Measurements from ENCODE around the gene PRRC2C.
"Not testable (repeated sequence)": the region's sequence is repeated elsewhere in the genome, so short reads cannot be mapped to it uniquely, and the experiment has no call there.

Gene PRRC2C

GRCh38 chr1:171590022-171590421, 104.7 kb downstream of the PRRC2C start:
- Histone ChIP-seq H3K9ac (ENCODE audit: low read length) (no peak overlapping the region), H3K27me3 (ENCODE audit: control insufficient read depth, insufficient read depth, low read length) (no peaks in the 10 kb centered on the region), H3K4me1 (ENCODE audit: control insufficient read depth, low read depth, low read length) (no peaks in the 10 kb centered on the region), H3K9me3 (ENCODE audit: control insufficient read depth, low read depth, low read length) (no peaks in the 10 kb centered on the region), H3K4me3 (ENCODE audit: low read length) (no peak overlapping the region), H3K36me3 (ENCODE audit: control insufficient read depth, low read depth, low read length) (peaks cover 77% of the 10 kb centered on the region), H3K27ac (ENCODE audit: low read length) (no peak overlapping the region)

GRCh38 chr1:171595324-171595723, 110.0 kb downstream of the PRRC2C start:
- H3K36me3 ChIP-seq (ENCODE audit: control insufficient read depth, low read depth, low read length), result peaks cover 33% of the 10 kb centered on the region
- no peak overlapping the region for H3K9ac ChIP-seq (ENCODE audit: low read length)
- H3K4me1 ChIP-seq (ENCODE audit: control insufficient read depth, low read depth, low read length), result no peaks in the 10 kb centered on the region
- no peaks in the 10 kb centered on the region for H3K9me3 ChIP-seq (ENCODE audit: control insufficient read depth, low read depth, low read length)
- H3K27me3 ChIP-seq (ENCODE audit: control insufficient read depth, insufficient read depth, low read length), result no peaks in the 10 kb centered on the region
- H3K27ac ChIP-seq (ENCODE audit: low read length), result no peak overlapping the region
- H3K4me3 ChIP-seq (ENCODE audit: low read length), result no peak overlapping the region

- H3K27ac ChIP-seq (ENCODE audit: low read length), result no peak overlapping the region
- no peaks in the 10 kb centered on the region for H3K4me1 ChIP-seq (ENCODE audit: control insufficient read depth, low read depth, low read length)
- H3K9me3 ChIP-seq (ENCODE audit: control insufficient read depth, low read depth, low read length), result no peaks in the 10 kb centered on the region
- peaks cover 25% of the 10 kb centered on the region for H3K36me3 ChIP-seq (ENCODE audit: control insufficient read depth, low read depth, low read length)
- no peak overlapping the region for H3K9ac ChIP-seq (ENCODE audit: low read length)
- H3K4me3 ChIP-seq (ENCODE audit: low read length), result no peak overlapping the region
- H3K27me3 ChIP-seq (ENCODE audit: control insufficient read depth, insufficient read depth, low read length), result no peaks in the 10 kb centered on the region
Measured at GRCh38 chr1:171596119-171596518, 110.8 kb downstream of the PRRC2C start.

GRCh38 chr1:171596705-171597104, 111.4 kb downstream of the PRRC2C start:
- no peak overlapping the region for H3K9ac ChIP-seq (ENCODE audit: low read length)
- peaks cover 19% of the 10 kb centered on the region for H3K36me3 ChIP-seq (ENCODE audit: control insufficient read depth, low read depth, low read length)
- H3K27ac ChIP-seq (ENCODE audit: low read length), result no peak overlapping the region

GRCh38 chr1:171597203-171597602, 111.9 kb downstream of the PRRC2C start:
- Histone ChIP-seq H3K4me1 (ENCODE audit: control insufficient read depth, low read depth, low read length) (no peaks in the 10 kb centered on the region), H3K9me3 (ENCODE audit: control insufficient read depth, low read depth, low read length) (no peaks in the 10 kb centered on the region), H3K9ac (ENCODE audit: low read length) (no peak overlapping the region), H3K27ac (ENCODE audit: low read length) (no peak overlapping the region), H3K36me3 (ENCODE audit: control insufficient read depth, low read depth, low read length) (peaks cover 14% of the 10 kb centered on the region), H3K27me3 (ENCODE audit: control insufficient read depth, insufficient read depth, low read length) (no peaks in the 10 kb centered on the region), H3K4me3 (ENCODE audit: low read length) (no peak overlapping the region)

More at GRCh38 chr1:171596705-171597104, 111.4 kb downstream of the PRRC2C start:
- Histone ChIP-seq H3K4me1 (ENCODE audit: control insufficient read depth, low read depth, low read length) (no peaks in the 10 kb centered on the region), H3K4me3 (ENCODE audit: low read length) (no peak overlapping the region), H3K9me3 (ENCODE audit: control insufficient read depth, low read depth, low read length) (no peaks in the 10 kb centered on the region), H3K27me3 (ENCODE audit: control insufficient read depth, insufficient read depth, low read length) (no peaks in the 10 kb centered on the region)

GRCh38 chr1:171600310-171600709, 115.0 kb downstream of the PRRC2C start:
- H3K4me1 ChIP-seq (ENCODE audit: control insufficient read depth, low read depth, low read length); H3K9ac ChIP-seq (ENCODE audit: low read length); H3K36me3 ChIP-seq (ENCODE audit: control insufficient read depth, low read depth, low read length); H3K27ac ChIP-seq (ENCODE audit: low read length); H3K9me3 ChIP-seq (ENCODE audit: control insufficient read depth, low read depth, low read length); H3K27me3 ChIP-seq (ENCODE audit: control insufficient read depth, insufficient read depth, low read length); H3K4me3 ChIP-seq (ENCODE audit: low read length): not testable (repeated sequence)

- Histone ChIP-seq H3K36me3 (ENCODE audit: control insufficient read depth, low read depth, low read length) (no peaks in the 10 kb centered on the region), H3K27me3 (ENCODE audit: control insufficient read depth, insufficient read depth, low read length) (no peaks in the 10 kb centered on the region), H3K4me3 (ENCODE audit: low read length) (no peak overlapping the region), H3K4me1 (ENCODE audit: control insufficient read depth, low read depth, low read length) (peaks cover 5% of the 10 kb centered on the region), H3K9me3 (ENCODE audit: control insufficient read depth, low read depth, low read length) (no peaks in the 10 kb centered on the region), H3K27ac (ENCODE audit: low read length) (no peak overlapping the region), H3K9ac (ENCODE audit: low read length) (no peak overlapping the region)
Measured at GRCh38 chr1:171600862-171601261, 115.5 kb downstream of the PRRC2C start.

- not testable (repeated sequence) for H3K9me3 ChIP-seq (ENCODE audit: control insufficient read depth, low read depth, low read length); H3K36me3 ChIP-seq (ENCODE audit: control insufficient read depth, low read depth, low read length); H3K27ac ChIP-seq (ENCODE audit: low read length); H3K27me3 ChIP-seq (ENCODE audit: control insufficient read depth, insufficient read depth, low read length); H3K4me3 ChIP-seq (ENCODE audit: low read length); H3K9ac ChIP-seq (ENCODE audit: low read length); H3K4me1 ChIP-seq (ENCODE audit: control insufficient read depth, low read depth, low read length)
Measured at GRCh38 chr1:171603042-171603441, 117.7 kb downstream of the PRRC2C start.

GRCh38 chr1:171606402-171606941, 121.1 kb downstream of the PRRC2C start:
- no peaks in the 10 kb centered on the region for H3K9me3 ChIP-seq (ENCODE audit: control insufficient read depth, low read depth, low read length)
- no peaks in the 10 kb centered on the region for H3K36me3 ChIP-seq (ENCODE audit: control insufficient read depth, low read depth, low read length)
- H3K4me3 ChIP-seq (ENCODE audit: low read length), result no peak overlapping the region
- no peaks in the 10 kb centered on the region for H3K27me3 ChIP-seq (ENCODE audit: control insufficient read depth, insufficient read depth, low read length)
- peaks cover 5% of the 10 kb centered on the region for H3K4me1 ChIP-seq (ENCODE audit: control insufficient read depth, low read depth, low read length)
- H3K9ac ChIP-seq (ENCODE audit: low read length), result no peak overlapping the region
- H3K27ac ChIP-seq (ENCODE audit: low read length), result no peak overlapping the region

GRCh38 chr1:171610385-171610784, 125.1 kb downstream of the PRRC2C start:
- Histone ChIP-seq H3K4me1 (ENCODE audit: control insufficient read depth, low read depth, low read length) (no peaks in the 10 kb centered on the region), H3K36me3 (ENCODE audit: control insufficient read depth, low read depth, low read length) (no peaks in the 10 kb centered on the region), H3K4me3 (ENCODE audit: low read length) (no peak overlapping the region), H3K27me3 (ENCODE audit: control insufficient read depth, insufficient read depth, low read length) (no peaks in the 10 kb centered on the region), H3K27ac (ENCODE audit: low read length) (no peak overlapping the region), H3K9me3 (ENCODE audit: control insufficient read depth, low read depth, low read length) (no peaks in the 10 kb centered on the region), H3K9ac (ENCODE audit: low read length) (no peak overlapping the region)

GRCh38 chr1:171611306-171611705, 126.0 kb downstream of the PRRC2C start:
- no peak overlapping the region for H3K4me3 ChIP-seq (ENCODE audit: low read length)
- no peaks in the 10 kb centered on the region for H3K9me3 ChIP-seq (ENCODE audit: control insufficient read depth, low read depth, low read length)
- H3K27ac ChIP-seq (ENCODE audit: low read length), result no peak overlapping the region
- no peaks in the 10 kb centered on the region for H3K36me3 ChIP-seq (ENCODE audit: control insufficient read depth, low read depth, low read length)
- H3K27me3 ChIP-seq (ENCODE audit: control insufficient read depth, insufficient read depth, low read length), result no peaks in the 10 kb centered on the region
- H3K4me1 ChIP-seq (ENCODE audit: control insufficient read depth, low read depth, low read length), result no peaks in the 10 kb centered on the region
- no peak overlapping the region for H3K9ac ChIP-seq (ENCODE audit: low read length)

GRCh38 chr1:171613282-171613681, 128.0 kb downstream of the PRRC2C start:
- H3K27me3 ChIP-seq (ENCODE audit: control insufficient read depth, insufficient read depth, low read length), result no peaks in the 10 kb centered on the region
- H3K9ac ChIP-seq (ENCODE audit: low read length), result no peak overlapping the region
- H3K4me1 ChIP-seq (ENCODE audit: control insufficient read depth, low read depth, low read length), result no peaks in the 10 kb centered on the region
- no peak overlapping the region for H3K27ac ChIP-seq (ENCODE audit: low read length)
- no peaks in the 10 kb centered on the region for H3K36me3 ChIP-seq (ENCODE audit: control insufficient read depth, low read depth, low read length)
- H3K9me3 ChIP-seq (ENCODE audit: control insufficient read depth, low read depth, low read length), result no peaks in the 10 kb centered on the region
- no peak overlapping the region for H3K4me3 ChIP-seq (ENCODE audit: low read length)

Measured in iPS-18a (cell line).